HG03378 (cell line): ENCODE data around the gene PNPLA7.
"Not testable (repeated sequence)": the region's sequence is repeated elsewhere in the genome, so short reads cannot be mapped to it uniquely, and the experiment has no call there.

ENCODE experiments used
- ATAC-seq: cut with Tn5 transposase; IDR thresholded peaks from one replicate; pipeline ENCODE4 v1.9.1; 2021; ENCODE audit warnings: mild to moderate bottlenecking, moderate library complexity; ENCODE audit not compliant: unreplicated experiment

The PNPLA7 gene

GRCh38 chr9:137482094-137482781 lies 68.0 kb downstream of the PNPLA7 start:
- ATAC-seq, result no peak

GRCh38 chr9:137480686-137481683 lies 69.2 kb downstream of the PNPLA7 start:
- no peak for ATAC-seq

- no peak for ATAC-seq
Measured at GRCh38 chr9:137479892-137480685, 70.1 kb downstream of the PNPLA7 start.

GRCh38 chr9:137478962-137479861 lies 71.0 kb downstream of the PNPLA7 start:
- ATAC-seq, result no peak

GRCh38 chr9:137478613-137478961 lies 71.6 kb downstream of the PNPLA7 start:
- ATAC-seq, result no peak

GRCh38 chr9:137477778-137478612 lies 72.2 kb downstream of the PNPLA7 start:
- ATAC-seq, result no peak

GRCh38 chr9:137476856-137477255 lies 73.3 kb downstream of the PNPLA7 start:
- ATAC-seq, result no peak

- no peak for ATAC-seq
Measured at GRCh38 chr9:137475666-137476065, 74.5 kb downstream of the PNPLA7 start.

GRCh38 chr9:137474271-137474670 lies 75.9 kb downstream of the PNPLA7 start:
- ATAC-seq, result no peak

GRCh38 chr9:137470785-137471184 lies 79.4 kb downstream of the PNPLA7 start:
- no peak for ATAC-seq

- ATAC-seq, result no peak
Measured at GRCh38 chr9:137467896-137468295, 82.3 kb downstream of the PNPLA7 start.

- no peak for ATAC-seq
Measured at GRCh38 chr9:137467161-137467581, 83.0 kb downstream of the PNPLA7 start.

- not testable (repeated sequence) for ATAC-seq
Measured at GRCh38 chr9:137466389-137467085, 83.7 kb downstream of the PNPLA7 start.

- no peak for ATAC-seq
Measured at GRCh38 chr9:137465720-137466388, 84.3 kb downstream of the PNPLA7 start.

GRCh38 chr9:137465000-137465719 lies 85.0 kb downstream of the PNPLA7 start:
- no peak for ATAC-seq

GRCh38 chr9:137464291-137464999 lies 85.8 kb downstream of the PNPLA7 start:
- ATAC-seq, result no peak

- ATAC-seq, result no peak
Measured at GRCh38 chr9:137463931-137464290, 86.3 kb downstream of the PNPLA7 start.
